ENCODE data around the gene TNNT2.

The TNNT2 gene

GRCh38 chr1:201377611-201378092 lies at the start of gene TNNT2:
TNNT2 (minus strand) TSS chr1:201377680; CDS start chr1:201373254, 4,426 bp downstream.
- intact Hi-C loops (cut with DNase I), result no loop called here

GRCh38 chr1:201426479-201427310 lies 49.2 kb upstream of the TNNT2 start:
- intact Hi-C loops (cut with DNase I), result no loop called here
- DNase-seq, result no peak

More at GRCh38 chr1:201377611-201378092, at the start of gene TNNT2:
- no peak for DNase-seq

- no peak for DNase-seq
- intact Hi-C loops (cut with DNase I), result no loop called here
Measured at GRCh38 chr1:201424146-201424545, 46.7 kb upstream of the TNNT2 start.

DNA sequence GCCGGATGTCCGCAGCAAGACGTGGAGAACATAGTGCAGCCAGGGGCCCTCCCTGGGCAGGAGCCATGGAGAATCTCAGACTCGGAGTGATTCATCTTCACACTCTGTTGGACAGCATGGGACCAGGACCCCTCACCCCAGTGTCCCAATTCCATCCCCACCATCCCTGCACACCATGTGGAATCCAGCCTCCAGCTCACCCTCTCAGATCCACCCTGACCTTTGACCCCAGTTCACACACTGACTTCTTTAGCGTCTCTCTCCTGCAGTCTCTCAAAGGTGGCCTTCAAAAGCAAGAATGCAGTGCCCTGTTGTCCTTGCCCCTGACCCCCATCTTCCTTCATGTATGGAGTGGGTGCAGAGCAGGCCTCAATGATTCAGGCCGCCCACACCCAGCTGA lies 46.2 kb upstream of the TNNT2 start:
- DNase-seq, result no peak
- intact Hi-C loops (cut with DNase I), result no loop called here

DNA sequence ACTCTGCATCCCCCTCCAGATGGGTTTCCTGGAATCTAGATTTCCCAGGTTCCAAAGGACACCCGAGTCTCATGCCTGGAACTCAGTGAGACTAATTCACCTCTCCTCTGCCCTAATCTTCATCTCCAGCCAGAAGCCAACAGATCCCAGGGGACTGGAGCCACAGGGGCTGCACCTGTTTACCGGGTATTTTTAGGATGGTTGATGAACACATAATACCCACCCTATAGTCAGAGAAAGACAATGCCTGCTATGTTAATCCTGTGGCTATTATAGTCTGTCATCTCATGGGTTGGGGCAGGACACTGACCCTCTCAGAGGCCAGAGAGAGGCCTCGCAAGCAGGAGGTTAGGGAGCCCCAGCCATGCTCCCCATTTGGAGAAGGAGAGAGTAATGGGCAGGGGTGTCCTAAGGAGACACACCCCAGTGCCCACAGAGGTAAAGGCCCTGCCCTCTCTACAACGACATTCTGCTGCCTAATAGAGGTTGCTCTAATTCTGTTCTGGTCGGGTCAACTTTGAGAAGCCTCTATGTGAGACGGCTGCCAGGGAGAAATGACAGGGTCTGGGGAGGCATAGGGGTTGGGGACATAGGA lies 45.1 kb upstream of the TNNT2 start:
- intact Hi-C loops (cut with DNase I), result no loop called here
- DNase-seq, result no peak

DNA sequence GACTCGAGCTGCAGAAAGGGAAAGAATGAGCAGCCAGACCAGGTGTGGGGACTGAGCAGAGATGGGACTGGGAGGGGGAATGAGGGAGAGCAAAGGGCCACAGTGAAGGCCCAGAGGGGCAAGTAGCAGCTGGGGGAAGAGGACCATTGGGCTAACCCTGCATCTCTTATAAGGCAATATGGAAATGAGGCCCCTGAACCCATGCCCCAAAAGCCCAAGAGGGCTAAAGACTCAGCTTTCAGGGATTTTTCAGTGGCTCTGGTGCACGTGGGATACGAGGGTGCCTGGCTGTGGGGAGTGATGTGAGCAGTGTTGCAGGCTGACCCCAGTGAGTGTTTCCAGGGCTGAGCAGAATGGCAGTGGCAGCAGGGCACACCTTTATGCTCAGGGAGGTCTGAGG lies 44.5 kb upstream of the TNNT2 start:
- no peak for DNase-seq
- intact Hi-C loops (cut with DNase I), result no loop called here

DNA sequence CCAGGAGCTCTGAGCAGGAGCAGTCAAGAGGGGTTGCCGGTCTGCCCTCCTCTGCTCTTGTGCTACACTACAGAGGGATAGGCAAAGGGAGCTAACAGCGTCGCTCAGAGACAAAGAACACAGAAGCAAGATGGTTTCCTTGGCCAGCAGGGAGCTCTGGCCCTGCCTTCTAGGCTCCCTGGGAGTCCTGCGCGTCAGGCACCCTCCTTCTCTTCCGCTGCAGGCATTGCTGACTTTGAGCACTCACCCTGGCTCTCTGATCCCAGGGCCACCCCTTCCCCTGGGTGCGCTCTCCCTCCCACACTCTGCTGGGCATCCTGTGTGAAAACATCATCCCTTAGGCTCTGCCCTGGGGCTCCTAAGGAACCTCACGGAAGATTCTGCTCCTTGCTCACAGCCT lies 43.6 kb upstream of the TNNT2 start:
- DNase-seq, result no peak
- intact Hi-C loops (cut with DNase I), result no loop called here

DNA sequence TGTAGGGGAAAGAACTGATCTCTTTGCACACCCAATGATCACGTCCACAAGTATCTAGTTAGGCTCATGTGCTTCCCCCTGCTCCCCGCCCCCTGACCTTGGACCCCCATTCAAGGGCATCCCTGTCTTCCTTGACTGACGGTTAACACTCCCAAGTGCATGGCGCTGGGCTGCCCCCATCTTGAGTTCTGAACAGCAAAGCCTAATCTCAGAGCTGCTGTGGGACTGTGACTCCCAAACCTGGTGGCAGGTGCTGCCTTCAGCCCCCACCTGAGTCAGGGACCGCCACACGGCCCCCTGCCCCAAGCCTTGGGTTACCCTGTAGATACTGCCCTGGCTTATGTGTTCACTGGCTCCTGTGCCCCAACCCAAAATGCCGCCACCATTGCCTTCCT lies 43.1 kb upstream of the TNNT2 start:
- no peak for DNase-seq
- intact Hi-C loops (cut with DNase I), result no loop called here

GRCh38 chr1:201419746-201420607 lies 42.5 kb upstream of the TNNT2 start:
- no peak for DNase-seq
- intact Hi-C loops (cut with DNase I), result no loop called here

- intact Hi-C loops (cut with DNase I), result no loop called here
- DNase-seq, result no peak
Measured at GRCh38 chr1:201419256-201419655, 41.8 kb upstream of the TNNT2 start.

- intact Hi-C loops (cut with DNase I), result no loop called here
- no peak for DNase-seq
Measured at GRCh38 chr1:201418461-201418860, 41.0 kb upstream of the TNNT2 start.

DNA sequence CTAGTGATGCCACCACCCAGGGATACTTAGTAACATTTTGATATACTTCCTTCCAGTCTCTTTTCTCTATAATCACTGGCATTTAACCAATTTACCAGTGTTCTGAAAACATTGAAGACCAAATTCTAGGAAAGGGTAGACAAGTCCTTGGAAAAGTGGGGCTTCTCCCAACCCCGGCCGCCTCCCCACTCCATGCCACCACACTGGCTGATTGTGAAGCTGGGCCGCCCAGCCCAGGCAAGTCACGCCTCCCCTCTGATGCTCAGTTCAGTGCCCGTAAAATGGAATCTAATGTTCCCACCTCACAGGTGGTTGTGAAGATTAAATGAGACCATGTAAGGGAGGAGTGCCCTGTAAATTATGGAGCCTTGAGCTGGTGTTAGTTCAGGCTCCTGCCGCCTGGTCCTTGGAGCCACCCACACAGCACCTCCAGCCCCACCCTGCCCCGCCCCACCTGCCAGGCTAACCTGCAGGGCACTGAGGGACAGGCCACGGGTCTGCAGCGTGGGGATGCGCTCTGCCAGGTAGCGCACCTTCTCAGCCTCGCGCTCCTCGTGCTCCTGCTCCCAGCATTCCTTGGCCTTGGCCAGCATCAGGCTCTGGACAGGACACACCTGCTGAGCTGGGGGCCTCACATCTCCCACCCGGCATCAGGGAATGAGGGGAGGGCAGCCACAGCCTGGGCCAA lies 36.7 kb upstream of the TNNT2 start:
- intact Hi-C loops (cut with DNase I), result no loop called here
- no peak for DNase-seq

DNA sequence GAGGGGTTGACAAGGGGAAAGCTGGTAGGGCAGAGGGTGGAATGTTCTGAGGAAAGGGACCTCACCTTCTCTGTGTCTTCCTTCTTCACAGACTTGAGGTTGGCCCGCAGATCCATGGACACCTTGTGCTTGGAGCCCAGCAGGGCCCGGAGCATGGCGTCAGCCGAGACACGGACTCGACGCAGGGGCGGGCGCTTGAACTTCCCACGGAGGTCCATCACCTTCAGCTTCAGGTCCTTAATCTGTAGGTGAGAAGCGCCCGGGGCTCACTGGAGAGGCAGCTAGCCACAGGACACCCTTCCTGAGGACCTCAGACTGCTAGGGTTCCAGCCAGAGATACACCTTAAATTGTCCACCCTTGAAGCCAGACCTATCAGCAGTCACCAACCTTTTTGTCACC lies 33.8 kb upstream of the TNNT2 start:
- intact Hi-C loops (cut with DNase I), result no loop called here
- no peak for DNase-seq

- intact Hi-C loops (cut with DNase I), result no loop called here
- no peak for DNase-seq
Measured at GRCh38 chr1:201409440-201409839, 32.0 kb upstream of the TNNT2 start.

DNA sequence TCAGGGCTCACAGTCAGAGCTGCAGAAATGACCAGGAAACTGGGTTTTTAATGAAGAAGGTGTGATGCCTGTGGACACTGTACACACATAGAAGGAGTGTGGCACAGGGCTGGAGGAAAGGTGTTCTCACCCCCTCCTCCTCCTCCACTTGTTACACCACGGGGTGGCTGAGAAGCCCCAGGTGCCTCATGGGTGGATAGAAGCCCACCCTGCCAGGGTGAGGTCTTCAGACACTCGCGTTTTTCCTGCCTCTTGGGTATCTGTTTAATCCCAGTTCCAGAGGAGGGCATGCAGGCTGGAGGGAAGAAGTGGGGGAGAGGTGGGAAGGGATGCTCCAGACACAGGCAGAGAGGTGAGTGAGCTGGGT lies 31.3 kb upstream of the TNNT2 start:
- no peak for DNase-seq
- intact Hi-C loops (cut with DNase I), result no loop called here

GRCh38 chr1:201408176-201408833 lies 30.8 kb upstream of the TNNT2 start:
- peak; percentile 26 to 90 (median 77) for DNase-seq
- intact Hi-C loops (cut with DNase I), result no loop called here

DNA sequence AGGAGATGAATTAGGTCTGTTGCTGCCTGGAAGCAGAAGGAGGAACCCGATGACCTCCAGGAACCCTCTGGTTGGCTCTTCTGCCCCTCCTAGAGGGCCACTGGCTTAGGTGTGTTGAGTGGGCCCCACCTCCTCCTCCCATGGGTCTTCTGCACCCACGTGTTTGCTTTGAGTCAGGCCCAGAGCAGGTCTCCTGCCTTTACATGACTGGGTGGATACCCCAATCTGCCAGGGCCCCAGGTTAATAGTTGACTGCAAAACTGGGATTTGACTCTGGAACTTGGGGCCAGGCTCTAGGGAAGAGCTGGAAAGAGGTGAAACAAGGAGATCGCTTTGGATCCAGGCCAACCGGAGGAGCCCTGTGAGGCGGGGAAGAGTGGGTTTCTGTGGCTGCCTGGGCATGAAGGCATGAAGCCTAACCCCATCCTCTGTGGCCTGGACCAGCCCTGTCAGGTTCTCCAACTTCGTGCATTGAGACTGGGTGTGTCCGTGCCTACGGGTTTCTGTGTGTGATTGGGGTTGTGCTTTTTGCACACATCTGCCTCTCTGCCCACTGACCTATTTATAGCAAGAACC lies 29.4 kb upstream of the TNNT2 start:
- DNase-seq, result no peak
- intact Hi-C loops (cut with DNase I), result no loop called here

DNA sequence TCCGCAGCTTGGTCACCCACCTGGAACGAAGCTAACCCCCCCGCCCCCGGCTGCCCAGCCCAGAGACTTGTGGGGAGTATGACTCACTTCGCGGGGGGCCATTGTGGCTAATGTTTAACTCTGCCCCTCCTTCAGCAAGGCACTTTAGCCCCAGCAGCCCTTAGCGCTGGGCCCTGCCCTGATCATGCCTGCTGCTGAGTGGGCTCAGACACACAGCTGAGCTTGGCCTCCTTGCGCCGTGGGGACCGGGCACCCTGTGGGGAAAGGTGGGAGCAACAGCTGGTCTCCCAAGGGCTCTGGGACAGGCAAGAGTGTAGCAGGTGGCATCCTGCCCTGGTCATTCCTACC lies 28.0 kb upstream of the TNNT2 start:
- intact Hi-C loops (cut with DNase I), result no loop called here
- DNase-seq, result no peak

Data from head of caudate nucleus (tissue), 42 donors.